Right lobe of liver (tissue), 4 donors: ENCODE results near the gene PDE4B.

ENCODE experiments used
- POLR2A ChIP-seq: fragments of 450-650 bp; IDR thresholded peaks from one replicate; pipeline ENCODE4 v1.6.1; 2017; ENCODE audit warnings: antibody characterized with exemption, mild to moderate bottlenecking
- TF ChIP-seq, protein P1 (sequence below), 4 donors: fragments of 200-600 bp in 3 of 4; fragments of 450-650 bp in 1 of 4; IDR thresholded peaks; one replicate each; pipeline versions ENCODE4 v1.5.1 to v1.8.0; 2016 to 2022; ENCODE audit warnings: antibody characterized with exemption in 4 of 4, mild to moderate bottlenecking in 2 of 4
- donor health status: DM: no; HTN: no; CAD: no.
- donor health status: DM: no; HTN: no; CAD: no.
- donor health status: DM: no; HTN: yes; CAD: no.

DNA sequence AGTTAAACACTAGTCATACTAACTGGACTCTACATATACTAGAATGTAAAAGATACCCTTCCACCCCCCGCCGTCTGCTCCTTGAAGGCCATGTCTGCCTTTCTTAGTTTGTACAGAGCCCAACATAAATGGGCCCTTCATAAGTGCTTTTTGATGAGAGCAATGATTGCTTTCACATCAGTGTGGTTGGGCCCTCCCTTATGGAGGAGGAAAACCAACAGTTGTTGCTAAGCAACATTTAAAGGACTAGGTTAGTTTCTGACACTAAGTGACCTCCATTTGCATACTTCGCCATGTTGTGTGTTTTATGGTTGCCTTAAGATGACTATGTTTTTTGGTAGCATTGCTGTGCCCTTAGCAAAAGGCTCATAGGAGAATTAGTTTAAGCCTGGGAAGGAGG lies 559.2 kb downstream of the PDE4B start:
- TF ChIP-seq, protein P1, sequence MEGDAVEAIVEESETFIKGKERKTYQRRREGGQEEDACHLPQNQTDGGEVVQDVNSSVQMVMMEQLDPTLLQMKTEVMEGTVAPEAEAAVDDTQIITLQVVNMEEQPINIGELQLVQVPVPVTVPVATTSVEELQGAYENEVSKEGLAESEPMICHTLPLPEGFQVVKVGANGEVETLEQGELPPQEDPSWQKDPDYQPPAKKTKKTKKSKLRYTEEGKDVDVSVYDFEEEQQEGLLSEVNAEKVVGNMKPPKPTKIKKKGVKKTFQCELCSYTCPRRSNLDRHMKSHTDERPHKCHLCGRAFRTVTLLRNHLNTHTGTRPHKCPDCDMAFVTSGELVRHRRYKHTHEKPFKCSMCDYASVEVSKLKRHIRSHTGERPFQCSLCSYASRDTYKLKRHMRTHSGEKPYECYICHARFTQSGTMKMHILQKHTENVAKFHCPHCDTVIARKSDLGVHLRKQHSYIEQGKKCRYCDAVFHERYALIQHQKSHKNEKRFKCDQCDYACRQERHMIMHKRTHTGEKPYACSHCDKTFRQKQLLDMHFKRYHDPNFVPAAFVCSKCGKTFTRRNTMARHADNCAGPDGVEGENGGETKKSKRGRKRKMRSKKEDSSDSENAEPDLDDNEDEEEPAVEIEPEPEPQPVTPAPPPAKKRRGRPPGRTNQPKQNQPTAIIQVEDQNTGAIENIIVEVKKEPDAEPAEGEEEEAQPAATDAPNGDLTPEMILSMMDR (IDR thresholded peaks at IDR 0.05): no peak
- TF ChIP-seq POLR2A: no peak
